SK-N-MC (cell line): ENCODE data around the gene TNFRSF21.

ENCODE experiments used
- EZH2 ChIP-seq: fragments of 200-600 bp; sonication (generic); IDR thresholded peaks from one replicate; pipeline ENCODE4 v1.6.1; 2017; ENCODE audit warnings: antibody characterized with exemption
- FOXP2 ChIP-seq: optimal IDR thresholded peaks from 2 replicates; pipeline ENCODE3; 2011; ENCODE audit warnings: mild to moderate bottlenecking, moderate library complexity; ENCODE audit not compliant: insufficient read depth; ENCODE audit errors: extremely low read length, control extremely low read depth
- POLR2AphosphoS5 ChIP-seq: IDR thresholded peaks from 2 replicates; pipeline ENCODE4 v1.6.1; 2012; ENCODE audit warnings: mild to moderate bottlenecking, low read depth, low read length, borderline replicate concordance

DNA sequence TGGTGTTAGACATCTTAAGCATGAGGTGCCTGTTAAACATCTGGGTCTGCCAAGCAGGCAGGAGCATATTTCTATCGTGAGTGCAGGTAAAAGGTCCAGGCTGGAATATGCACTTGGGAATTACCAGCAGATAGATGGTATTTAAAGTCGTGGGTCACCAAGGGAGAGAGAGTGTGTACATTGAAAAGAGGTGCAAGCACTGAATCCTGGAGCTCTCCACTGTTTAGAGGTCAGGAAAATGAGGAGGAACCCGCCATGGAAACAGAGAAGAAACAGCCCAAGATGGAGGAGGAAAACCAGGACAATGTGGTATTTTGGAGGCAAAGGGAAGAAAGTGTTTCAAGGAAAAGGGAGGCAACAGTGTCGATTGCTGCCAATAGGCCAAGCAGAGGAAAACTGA lies 46.4 kb downstream of the TNFRSF21 start:
- TF ChIP-seq EZH2 (no peak), FOXP2 (no peak), POLR2AphosphoS5 (no peak)
